GM18951 (cell line): ENCODE measurements around the gene ARMC9.
"Not testable (repeated sequence)": the region's sequence is repeated elsewhere in the genome, so short reads cannot be mapped to it uniquely, and the experiment has no call there.

Source experiments
- POLR2A ChIP-seq: IDR thresholded peaks from 4 replicates; pipeline ENCODE4 v1.6.1; 2011; ENCODE audit warnings: mild to moderate bottlenecking; ENCODE audit not compliant: insufficient read length, insufficient read depth; ENCODE audit errors: extremely low read depth
- in situ Hi-C: fragments of 300-500 bp; cut with MboI; formaldehyde crosslinking; loops from one replicate; pipeline ENCODE4 v1.12.0; 2022; ENCODE audit warnings: low sequenced_read_pairs, mixed read lengths, inconsistent platforms; ENCODE audit not compliant: unreplicated experiment

The ARMC9 gene

GRCh38 chr2:231250146-231250545, 51.7 kb downstream of the ARMC9 start:
- in situ Hi-C loops = no loop called here

GRCh38 chr2:231250698-231251097, 52.3 kb downstream of the ARMC9 start:
- TF ChIP-seq POLR2A = no peak
- in situ Hi-C loops = no loop called here

More at GRCh38 chr2:231250146-231250545, 51.7 kb downstream of the ARMC9 start:
- no peak for TF ChIP-seq POLR2A

GRCh38 chr2:231253292-231253691, 54.9 kb downstream of the ARMC9 start:
- in situ Hi-C loops = not testable (repeated sequence)

- in situ Hi-C loops = no loop called here
- TF ChIP-seq POLR2A = no peak
These were observed 58.1 kb downstream of the ARMC9 start for GRCh38 chr2:231256494-231256893.

- TF ChIP-seq POLR2A = no peak
- in situ Hi-C loops = no loop called here
These were observed 59.3 kb downstream of the ARMC9 start for GRCh38 chr2:231257763-231258162.

GRCh38 chr2:231258701-231259100, 60.3 kb downstream of the ARMC9 start:
- no peak for TF ChIP-seq POLR2A
- in situ Hi-C loops = no loop called here

- TF ChIP-seq POLR2A = no peak
- in situ Hi-C loops = no loop called here
These were observed 60.7 kb downstream of the ARMC9 start for GRCh38 chr2:231259104-231259503.

GRCh38 chr2:231260442-231261208, 62.2 kb downstream of the ARMC9 start:
- in situ Hi-C loops = no loop called here
- no peak for TF ChIP-seq POLR2A

GRCh38 chr2:231263118-231263831, 64.8 kb downstream of the ARMC9 start:
- in situ Hi-C loops = no loop called here
- no peak for TF ChIP-seq POLR2A

- in situ Hi-C loops = no loop called here
- no peak for TF ChIP-seq POLR2A
These were observed 72.0 kb downstream of the ARMC9 start for GRCh38 chr2:231270221-231271114.

- in situ Hi-C loops = no loop called here
- no peak for TF ChIP-seq POLR2A
These were observed 74.6 kb downstream of the ARMC9 start for GRCh38 chr2:231272991-231273390.

GRCh38 chr2:231276987-231277386, 78.6 kb downstream of the ARMC9 start:
- in situ Hi-C loops = no loop called here
- no peak for TF ChIP-seq POLR2A

- TF ChIP-seq POLR2A = no peak
- in situ Hi-C loops = no loop called here
These were observed 79.5 kb downstream of the ARMC9 start for GRCh38 chr2:231277962-231278361.
